ENCODE results near the gene SAP30.
A peak's percentile ranks its signal among the peaks of the same experiment; 100 is the strongest.

The SAP30 gene

GRCh38 chr4:173398220-173398619 lies 27.5 kb downstream of the SAP30 start:
- H2AFZ ChIP-seq (ENCODE audit: low read depth, low read length) = no peak overlapping the region
- H2BK15ac ChIP-seq (ENCODE audit: low read depth, poor library complexity, severe bottlenecking) = no peak overlapping the region
- no peak overlapping the region for H3K23ac ChIP-seq (ENCODE audit: low read length in 2 of 2)
- H3K4me1 ChIP-seq (ENCODE audit: control insufficient read depth, insufficient read depth, low read depth, low read length) = peaks cover 2% of the 10 kb centered on the region
- no peak overlapping the region for H2AK5ac ChIP-seq (ENCODE audit: low read length, severe bottlenecking)
- H4K91ac ChIP-seq (ENCODE audit: low read length) = no peak overlapping the region
- H3K9ac ChIP-seq (ENCODE audit: low read length) = peak overlapping the region; percentile 9
- peaks cover 4% of the 10 kb centered on the region for H3K9me3 ChIP-seq (ENCODE audit: control insufficient read depth, low read length)
- H3K27me3 ChIP-seq (ENCODE audit: control insufficient read depth in 1 of 2, insufficient read depth in 1 of 2, low read length in 2 of 2) = no peaks in the 10 kb centered on the region
- no peak overlapping the region for H3K4me3 ChIP-seq (ENCODE audit: insufficient read depth in 1 of 2, low read depth in 1 of 2, low read length in 2 of 2)
- H3K14ac ChIP-seq (ENCODE audit: low read length in 2 of 2) = no peak overlapping the region
- H3K36me3 ChIP-seq (ENCODE audit: control insufficient read depth in 1 of 2, insufficient read depth in 2 of 2, low read depth in 1 of 2, low read length in 2 of 2) = peaks cover 0 to 19% of the 10 kb centered on the region in 2 experiments
- no peak overlapping the region for H3K4me2 ChIP-seq (ENCODE audit: low read length, poor library complexity, severe bottlenecking)
- no peak for DNase-seq
- no peak overlapping the region for H3K18ac ChIP-seq (ENCODE audit: low read depth in 1 of 2, low read length in 2 of 2)
- H2BK120ac ChIP-seq (ENCODE audit: low read depth, low read length) = no peak overlapping the region
- H3K27ac ChIP-seq (ENCODE audit: low read length, poor library complexity, severe bottlenecking) = no peak overlapping the region
- H3K4ac ChIP-seq (ENCODE audit: low read depth in 1 of 2, low read length in 2 of 2) = no peak overlapping the region
- no peak overlapping the region for H4K8ac ChIP-seq (ENCODE audit: low read length)
- no peak overlapping the region for H2BK12ac ChIP-seq (ENCODE audit: low read length in 2 of 2)
- no peak overlapping the region for H2BK5ac ChIP-seq (ENCODE audit: low read depth, low read length, poor library complexity, severe bottlenecking)
- no peaks in the 10 kb centered on the region for H3K79me1 ChIP-seq (replicated peaks; ENCODE audit: low read length, poor library complexity, severe bottlenecking)

GRCh38 chr4:173398779-173399415 lies 28.1 kb downstream of the SAP30 start, which contains the start of gene SCRG1:
TSS of gene SCRG1 (minus strand) at chr4:173399116. CDS start at chr4:173391414, 7,702 bp downstream.
- Histone ChIP-seq H3K18ac (ENCODE audit: low read depth in 1 of 2, low read length in 2 of 2) (no peak within 1 kb of the TSS), H4K91ac (ENCODE audit: low read length) (no peak within 1 kb of the TSS), H3K4me3 (ENCODE audit: insufficient read depth in 1 of 2, low read depth in 1 of 2, low read length in 2 of 2) (no peak within 1 kb of the TSS), H2BK12ac (ENCODE audit: low read length in 2 of 2) (no peak within 1 kb of the TSS), H3K23ac (ENCODE audit: low read length in 2 of 2) (no peak within 1 kb of the TSS), H2AFZ (ENCODE audit: low read depth, low read length) (no peak within 1 kb of the TSS), H2BK5ac (ENCODE audit: low read depth, low read length, poor library complexity, severe bottlenecking) (no peak within 1 kb of the TSS), H3K9me3 (ENCODE audit: control insufficient read depth, low read length) (peaks cover 1% of the 10 kb centered on the region), H3K27me3 (ENCODE audit: control insufficient read depth in 1 of 2, insufficient read depth in 1 of 2, low read length in 2 of 2) (no peaks in the 10 kb centered on the region), H3K4me2 (ENCODE audit: low read length, poor library complexity, severe bottlenecking) (no peak within 1 kb of the TSS), H2AK5ac (ENCODE audit: low read length, severe bottlenecking) (no peak within 1 kb of the TSS), H3K27ac (ENCODE audit: low read length, poor library complexity, severe bottlenecking) (no peak within 1 kb of the TSS), H4K8ac (ENCODE audit: low read length) (no peak within 1 kb of the TSS), H3K4ac (ENCODE audit: low read depth in 1 of 2, low read length in 2 of 2) (no peak within 1 kb of the TSS), H2BK120ac (ENCODE audit: low read depth, low read length) (no peak within 1 kb of the TSS), H3K4me1 (ENCODE audit: control insufficient read depth, insufficient read depth, low read depth, low read length) (peaks cover 3% of the 10 kb centered on the region), H3K79me1 (replicated peaks; ENCODE audit: low read length, poor library complexity, severe bottlenecking) (no peaks in the 10 kb centered on the region), H3K14ac (ENCODE audit: low read length in 2 of 2) (no peak within 1 kb of the TSS), H3K9ac (ENCODE audit: low read length) (peak within 1 kb of the TSS; percentile 9), H3K36me3 (ENCODE audit: control insufficient read depth in 1 of 2, insufficient read depth in 2 of 2, low read depth in 1 of 2, low read length in 2 of 2) (peaks cover 0 to 18% of the 10 kb centered on the region in 2 experiments), H2BK15ac (ENCODE audit: low read depth, poor library complexity, severe bottlenecking) (no peak within 1 kb of the TSS)
- WGBS = 23% methylated on average over 2 of the region's 4 CpGs
- peak; percentile 6 for DNase-seq

GRCh38 chr4:173401063-173401462 lies 30.3 kb downstream of the SAP30 start:
- Histone ChIP-seq H3K4me3 (ENCODE audit: insufficient read depth in 1 of 2, low read depth in 1 of 2, low read length in 2 of 2) (no peak overlapping the region), H2BK15ac (ENCODE audit: low read depth, poor library complexity, severe bottlenecking) (no peak overlapping the region), H3K9ac (ENCODE audit: low read length) (no peak overlapping the region), H2BK12ac (ENCODE audit: low read length in 2 of 2) (no peak overlapping the region), H3K79me1 (replicated peaks; ENCODE audit: low read length, poor library complexity, severe bottlenecking) (no peaks in the 10 kb centered on the region), H3K9me3 (ENCODE audit: control insufficient read depth, low read length) (no peaks in the 10 kb centered on the region), H3K23ac (ENCODE audit: low read length in 2 of 2) (no peak overlapping the region), H3K27me3 (ENCODE audit: control insufficient read depth in 1 of 2, insufficient read depth in 1 of 2, low read length in 2 of 2) (no peaks in the 10 kb centered on the region), H4K8ac (ENCODE audit: low read length) (no peak overlapping the region), H2BK120ac (ENCODE audit: low read depth, low read length) (no peak overlapping the region), H2AFZ (ENCODE audit: low read depth, low read length) (no peak overlapping the region), H3K18ac (ENCODE audit: low read depth in 1 of 2, low read length in 2 of 2) (no peak overlapping the region), H3K4me1 (ENCODE audit: control insufficient read depth, insufficient read depth, low read depth, low read length) (peaks cover 3% of the 10 kb centered on the region), H3K14ac (ENCODE audit: low read length in 2 of 2) (no peak overlapping the region), H2AK5ac (ENCODE audit: low read length, severe bottlenecking) (no peak overlapping the region), H4K91ac (ENCODE audit: low read length) (no peak overlapping the region), H3K4me2 (ENCODE audit: low read length, poor library complexity, severe bottlenecking) (no peak overlapping the region), H3K36me3 (ENCODE audit: control insufficient read depth in 1 of 2, insufficient read depth in 2 of 2, low read depth in 1 of 2, low read length in 2 of 2) (peaks cover 0 to 23% of the 10 kb centered on the region in 2 experiments), H2BK5ac (ENCODE audit: low read depth, low read length, poor library complexity, severe bottlenecking) (no peak overlapping the region), H3K27ac (ENCODE audit: low read length, poor library complexity, severe bottlenecking) (no peak overlapping the region), H3K4ac (ENCODE audit: low read depth in 1 of 2, low read length in 2 of 2) (no peak overlapping the region)
- 94% methylated on average over 3 of the region's 4 CpGs for WGBS
- DNase-seq = no peak

GRCh38 chr4:173403051-173403450 lies 32.3 kb downstream of the SAP30 start:
- no peak overlapping the region for H3K18ac ChIP-seq (ENCODE audit: low read depth in 1 of 2, low read length in 2 of 2)
- H3K4ac ChIP-seq (ENCODE audit: low read depth in 1 of 2, low read length in 2 of 2) = no peak overlapping the region
- H2AK5ac ChIP-seq (ENCODE audit: low read length, severe bottlenecking) = no peak overlapping the region
- H3K27ac ChIP-seq (ENCODE audit: low read length, poor library complexity, severe bottlenecking) = no peak overlapping the region
- no peak overlapping the region for H2BK12ac ChIP-seq (ENCODE audit: low read length in 2 of 2)
- H2BK120ac ChIP-seq (ENCODE audit: low read depth, low read length) = no peak overlapping the region
- no peak overlapping the region for H2BK5ac ChIP-seq (ENCODE audit: low read depth, low read length, poor library complexity, severe bottlenecking)
- no peak overlapping the region for H2AFZ ChIP-seq (ENCODE audit: low read depth, low read length)
- H3K9me3 ChIP-seq (ENCODE audit: control insufficient read depth, low read length) = no peaks in the 10 kb centered on the region
- H3K79me1 ChIP-seq (replicated peaks; ENCODE audit: low read length, poor library complexity, severe bottlenecking) = no peaks in the 10 kb centered on the region
- H3K4me3 ChIP-seq (ENCODE audit: insufficient read depth in 1 of 2, low read depth in 1 of 2, low read length in 2 of 2) = no peak overlapping the region
- peaks cover 0 to 29% of the 10 kb centered on the region in 2 experiments for H3K36me3 ChIP-seq (ENCODE audit: control insufficient read depth in 1 of 2, insufficient read depth in 2 of 2, low read depth in 1 of 2, low read length in 2 of 2)
- H3K14ac ChIP-seq (ENCODE audit: low read length in 2 of 2) = no peak overlapping the region
- H3K4me1 ChIP-seq (ENCODE audit: control insufficient read depth, insufficient read depth, low read depth, low read length) = peaks cover 3% of the 10 kb centered on the region
- no peak overlapping the region for H2BK15ac ChIP-seq (ENCODE audit: low read depth, poor library complexity, severe bottlenecking)
- DNase-seq = peak; percentile 7
- no peak overlapping the region for H4K91ac ChIP-seq (ENCODE audit: low read length)
- H3K4me2 ChIP-seq (ENCODE audit: low read length, poor library complexity, severe bottlenecking) = no peak overlapping the region
- no peak overlapping the region for H4K8ac ChIP-seq (ENCODE audit: low read length)
- WGBS = 70% methylated on average over 2 of the region's 2 CpGs
- H3K23ac ChIP-seq (ENCODE audit: low read length in 2 of 2) = no peak overlapping the region
- no peak overlapping the region for H3K9ac ChIP-seq (ENCODE audit: low read length)
- no peaks in the 10 kb centered on the region for H3K27me3 ChIP-seq (ENCODE audit: control insufficient read depth in 1 of 2, insufficient read depth in 1 of 2, low read length in 2 of 2)
